ENCODE data around the gene DIDO1.

Gene DIDO1

GRCh38 chr20:62908971-62909791 lies 17.1 kb downstream of the DIDO1 start:
- no peak for DNase-seq

GRCh38 chr20:62907384-62908317 lies 18.7 kb downstream of the DIDO1 start:
- DNase-seq: peak; percentile 12 to 26

GRCh38 chr20:62906647-62907375 lies 19.5 kb downstream of the DIDO1 start:
- DNase-seq: no peak

- DNase-seq: no peak
Observed at GRCh38 chr20:62906209-62906608, 20.1 kb downstream of the DIDO1 start.

- no peak for DNase-seq
Observed at GRCh38 chr20:62905536-62906117, 20.7 kb downstream of the DIDO1 start.

GRCh38 chr20:62902926-62903615 lies 23.2 kb downstream of the DIDO1 start:
- DNase-seq: no peak

GRCh38 chr20:62901891-62902290 lies 24.4 kb downstream of the DIDO1 start:
- DNase-seq: no peak

GRCh38 chr20:62900692-62901584 lies 25.4 kb downstream of the DIDO1 start:
- DNase-seq: peak in 1 of 2 experiments; percentile 31

- peak; percentile 72 to 82 for DNase-seq
Observed at GRCh38 chr20:62900052-62900691, 26.1 kb downstream of the DIDO1 start.

- no peak for DNase-seq
Observed at GRCh38 chr20:62899633-62900051, 26.7 kb downstream of the DIDO1 start.

GRCh38 chr20:62898970-62899632 lies 27.2 kb downstream of the DIDO1 start:
- no peak for DNase-seq

GRCh38 chr20:62898093-62898964 lies 28.0 kb downstream of the DIDO1 start:
- DNase-seq: no peak

- DNase-seq: no peak
Observed at GRCh38 chr20:62897666-62898065, 28.6 kb downstream of the DIDO1 start.

GRCh38 chr20:62896526-62896925 lies 29.8 kb downstream of the DIDO1 start:
- no peak for DNase-seq

- DNase-seq: no peak
Observed at GRCh38 chr20:62895539-62895938, 30.8 kb downstream of the DIDO1 start.

- no peak for DNase-seq
Observed at GRCh38 chr20:62894261-62894660, 32.0 kb downstream of the DIDO1 start.

GRCh38 chr20:62893700-62894099 lies 32.6 kb downstream of the DIDO1 start:
- DNase-seq: no peak

Data from Kasumi-1 (cell line).